ENCODE results near the gene POLR3GL. TPM values are rescaled to one million over a fixed set of nuclear protein-coding genes. Genes with fewer than 3 reads are reported as not detected.

The POLR3GL gene
- polyA plus RNA-seq, 2 donors, result 12.8 to 13.7 TPM

DNA sequence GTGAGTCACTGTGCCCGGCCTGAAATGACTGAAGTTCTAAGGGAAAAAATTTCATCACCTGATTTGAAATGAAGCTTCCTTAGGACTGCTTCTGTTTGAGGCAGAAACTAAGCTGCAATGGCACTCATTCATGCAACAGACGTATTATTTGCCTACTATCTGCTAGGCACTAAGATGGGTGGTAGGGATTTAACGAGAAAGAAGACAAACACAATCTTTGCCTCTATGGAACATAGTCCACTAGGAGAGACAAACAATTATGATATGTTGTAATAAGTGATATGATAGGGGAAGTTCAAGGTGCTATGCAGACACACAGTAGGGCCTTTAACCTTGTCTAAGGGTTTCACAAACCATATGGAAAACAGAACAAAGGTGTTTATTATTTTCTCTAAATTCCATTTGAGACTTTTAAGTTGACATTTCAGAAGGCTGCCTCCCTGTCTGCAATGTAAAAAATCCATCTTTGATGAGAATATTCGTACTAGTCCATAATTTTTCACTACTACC lies 18.0 kb upstream of the POLR3GL start:
- no peak overlapping the region for H3K27ac ChIP-seq (ENCODE audit: low read depth in 2 of 2, low read length in 1 of 2)
- H3K4me3 ChIP-seq (ENCODE audit: low read depth in 1 of 2, low read length in 2 of 2), result no peak overlapping the region
- WGBS, 2 donors, result 86 to 89% methylated on average over 4 of the region's 4 CpGs
- H3K27me3 ChIP-seq (ENCODE audit: control insufficient read depth in 1 of 2, insufficient read depth in 2 of 2, low read length in 2 of 2), result no peaks in the 10 kb centered on the region
- peaks cover 0 to 2% of the 10 kb centered on the region in 2 donors for H3K4me1 ChIP-seq (ENCODE audit: control insufficient read depth in 2 of 2, insufficient read depth in 2 of 2, low read length in 1 of 2)
- no peaks in the 10 kb centered on the region for H3K9me3 ChIP-seq (ENCODE audit: control insufficient read depth in 2 of 2, insufficient read depth in 1 of 2, low read depth in 1 of 2, low read length in 1 of 2)
- no peaks in the 10 kb centered on the region for H3K36me3 ChIP-seq (ENCODE audit: control insufficient read depth in 2 of 2, insufficient read depth in 2 of 2, low read length in 1 of 2)

DNA sequence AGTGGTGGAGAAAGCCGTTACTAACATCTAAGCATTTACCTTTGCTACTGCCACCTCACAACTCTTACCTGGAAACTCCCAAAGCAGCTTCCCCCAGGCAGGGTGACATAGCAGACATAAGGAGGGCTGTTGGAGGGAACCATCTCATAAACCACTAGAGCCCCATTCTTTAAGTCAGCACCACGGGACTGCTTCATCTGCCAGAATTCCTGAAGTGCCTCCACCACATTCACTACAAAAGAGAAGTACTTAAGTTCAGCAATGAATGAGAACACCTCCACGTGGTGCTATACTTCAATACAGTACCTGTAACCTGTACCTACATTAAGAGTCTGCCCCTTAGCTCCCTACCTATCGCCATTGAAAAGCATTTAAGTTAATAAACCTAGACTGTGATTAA lies 16.9 kb upstream of the POLR3GL start:
- no peaks in the 10 kb centered on the region for H3K27me3 ChIP-seq (ENCODE audit: control insufficient read depth in 1 of 2, insufficient read depth in 2 of 2, low read length in 2 of 2)
- H3K9me3 ChIP-seq (ENCODE audit: control insufficient read depth in 2 of 2, insufficient read depth in 1 of 2, low read depth in 1 of 2, low read length in 1 of 2), result no peaks in the 10 kb centered on the region
- no peak overlapping the region for H3K4me3 ChIP-seq (ENCODE audit: low read depth in 1 of 2, low read length in 2 of 2)
- no peaks in the 10 kb centered on the region for H3K36me3 ChIP-seq (ENCODE audit: control insufficient read depth in 2 of 2, insufficient read depth in 2 of 2, low read length in 1 of 2)
- 81 to 85% methylated on average over 4 of the region's 4 CpGs for WGBS, 2 donors
- peaks cover 0 to 2% of the 10 kb centered on the region in 2 donors for H3K4me1 ChIP-seq (ENCODE audit: control insufficient read depth in 2 of 2, insufficient read depth in 2 of 2, low read length in 1 of 2)
- H3K27ac ChIP-seq (ENCODE audit: low read depth in 2 of 2, low read length in 1 of 2), result no peak overlapping the region

DNA sequence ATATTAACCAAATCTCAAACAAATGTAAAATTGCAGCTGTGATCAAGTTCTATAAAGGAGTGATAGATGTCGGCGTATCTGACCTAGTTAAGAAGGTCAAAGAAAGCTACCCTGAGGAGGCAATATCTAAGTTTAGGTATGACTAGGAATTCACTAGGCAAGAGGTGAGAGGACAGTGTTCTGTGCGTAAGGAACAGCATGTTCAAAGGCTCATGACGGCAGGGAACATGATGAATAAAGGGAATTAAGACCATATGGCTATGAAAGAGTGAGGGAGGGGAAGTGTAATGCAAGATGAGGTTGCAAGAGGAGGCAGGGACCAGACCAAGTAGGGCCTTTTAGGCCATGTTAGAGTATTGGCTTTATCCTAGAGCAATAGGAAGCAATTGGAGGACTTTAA lies 15.3 kb upstream of the POLR3GL start:
- Histone ChIP-seq H3K4me1 (ENCODE audit: control insufficient read depth in 2 of 2, insufficient read depth in 2 of 2, low read length in 1 of 2) (peaks cover 0 to 2% of the 10 kb centered on the region in 2 donors), H3K36me3 (ENCODE audit: control insufficient read depth in 2 of 2, insufficient read depth in 2 of 2, low read length in 1 of 2) (no peaks in the 10 kb centered on the region), H3K4me3 (ENCODE audit: low read depth in 1 of 2, low read length in 2 of 2) (no peak overlapping the region), H3K27ac (ENCODE audit: low read depth in 2 of 2, low read length in 1 of 2) (no peak overlapping the region), H3K9me3 (ENCODE audit: control insufficient read depth in 2 of 2, insufficient read depth in 1 of 2, low read depth in 1 of 2, low read length in 1 of 2) (no peaks in the 10 kb centered on the region), H3K27me3 (ENCODE audit: control insufficient read depth in 1 of 2, insufficient read depth in 2 of 2, low read length in 2 of 2) (no peaks in the 10 kb centered on the region)
- WGBS, 2 donors, result 90% methylated on average over 4 of the region's 4 CpGs

DNA sequence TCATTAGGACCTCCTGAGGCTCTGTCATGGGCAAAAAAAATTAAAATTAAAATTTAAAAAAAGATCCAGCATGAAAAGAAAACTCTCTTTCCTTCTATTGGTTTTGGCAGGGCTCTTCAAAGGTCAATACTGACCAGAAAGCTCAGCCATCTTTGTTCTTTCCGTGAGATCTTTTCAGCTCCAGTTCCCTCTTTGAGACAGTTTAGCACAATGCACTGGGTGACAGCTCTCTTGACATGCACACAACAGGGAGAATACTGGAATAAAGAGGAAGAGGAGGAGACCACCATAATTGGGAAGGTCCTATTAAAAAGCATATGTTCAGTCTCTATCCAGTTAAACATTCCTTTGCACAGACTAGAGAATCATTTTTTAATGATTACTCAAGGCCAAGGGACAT lies 13.0 kb upstream of the POLR3GL start:
- H3K36me3 ChIP-seq (ENCODE audit: control insufficient read depth in 2 of 2, insufficient read depth in 2 of 2, low read length in 1 of 2), result no peaks in the 10 kb centered on the region
- H3K27me3 ChIP-seq (ENCODE audit: control insufficient read depth in 1 of 2, insufficient read depth in 2 of 2, low read length in 2 of 2), result no peaks in the 10 kb centered on the region
- WGBS, 2 donors, result 91 to 92% methylated on average over 1 of the region's 1 CpG
- H3K4me3 ChIP-seq (ENCODE audit: low read depth in 1 of 2, low read length in 2 of 2), result no peak overlapping the region
- H3K27ac ChIP-seq (ENCODE audit: low read depth in 2 of 2, low read length in 1 of 2), result no peak overlapping the region
- peaks cover 0 to 2% of the 10 kb centered on the region in 2 donors for H3K4me1 ChIP-seq (ENCODE audit: control insufficient read depth in 2 of 2, insufficient read depth in 2 of 2, low read length in 1 of 2)
- H3K9me3 ChIP-seq (ENCODE audit: control insufficient read depth in 2 of 2, insufficient read depth in 1 of 2, low read depth in 1 of 2, low read length in 1 of 2), result no peaks in the 10 kb centered on the region

DNA sequence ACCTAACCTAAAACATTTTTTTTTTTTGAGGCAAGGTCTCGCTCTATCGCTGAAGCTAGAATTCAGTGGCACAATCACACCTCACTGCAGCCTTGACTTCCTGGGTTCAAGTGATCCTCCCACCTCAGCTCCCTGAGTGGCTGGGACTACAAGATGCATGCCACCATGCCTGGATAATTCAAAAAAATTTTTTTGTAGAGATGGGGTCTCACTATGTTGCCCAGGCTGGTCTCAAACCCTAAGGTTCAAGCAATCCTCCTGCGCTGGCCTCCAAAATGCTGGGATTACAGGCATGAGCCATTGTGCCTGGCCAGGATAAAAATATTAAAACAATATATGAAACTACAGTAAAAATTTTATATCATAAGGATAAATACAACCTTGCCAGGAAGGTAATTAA lies 11.6 kb upstream of the POLR3GL start:
- Histone ChIP-seq H3K27me3 (ENCODE audit: control insufficient read depth in 1 of 2, insufficient read depth in 2 of 2, low read length in 2 of 2) (no peaks in the 10 kb centered on the region), H3K9me3 (ENCODE audit: control insufficient read depth in 2 of 2, insufficient read depth in 1 of 2, low read depth in 1 of 2, low read length in 1 of 2) (no peaks in the 10 kb centered on the region), H3K4me3 (ENCODE audit: low read depth in 1 of 2, low read length in 2 of 2) (no peak overlapping the region), H3K36me3 (ENCODE audit: control insufficient read depth in 2 of 2, insufficient read depth in 2 of 2, low read length in 1 of 2) (no peaks in the 10 kb centered on the region), H3K4me1 (ENCODE audit: control insufficient read depth in 2 of 2, insufficient read depth in 2 of 2, low read length in 1 of 2) (peaks cover 0 to 2% of the 10 kb centered on the region in 2 donors), H3K27ac (ENCODE audit: low read depth in 2 of 2, low read length in 1 of 2) (no peak overlapping the region)
- 98 to 99% methylated on average over 3 of the region's 3 CpGs for WGBS, 2 donors

DNA sequence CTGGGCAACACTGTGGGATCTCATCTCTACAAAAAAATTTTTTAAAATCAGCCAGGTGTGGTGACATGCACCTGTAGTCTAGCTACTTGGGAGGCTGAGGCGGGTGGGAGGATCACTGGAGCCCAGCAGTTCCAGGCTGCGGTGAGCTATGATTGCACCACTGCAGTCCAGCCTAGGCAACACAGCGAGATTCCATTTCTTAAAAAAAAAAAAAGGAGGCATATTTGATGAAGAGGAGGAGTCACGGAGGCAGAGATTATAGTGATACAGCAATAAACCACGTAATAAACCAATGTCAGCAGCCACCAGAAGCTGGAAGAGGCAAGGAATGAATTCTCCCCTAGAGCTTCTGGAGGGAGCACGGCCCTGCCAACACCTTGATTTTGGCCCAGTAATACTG lies 10.6 kb upstream of the POLR3GL start:
- Histone ChIP-seq H3K4me3 (ENCODE audit: low read depth in 1 of 2, low read length in 2 of 2) (no peak overlapping the region), H3K9me3 (ENCODE audit: control insufficient read depth in 2 of 2, insufficient read depth in 1 of 2, low read depth in 1 of 2, low read length in 1 of 2) (no peaks in the 10 kb centered on the region), H3K4me1 (ENCODE audit: control insufficient read depth in 2 of 2, insufficient read depth in 2 of 2, low read length in 1 of 2) (peaks cover 0 to 2% of the 10 kb centered on the region in 2 donors), H3K27me3 (ENCODE audit: control insufficient read depth in 1 of 2, insufficient read depth in 2 of 2, low read length in 2 of 2) (no peaks in the 10 kb centered on the region), H3K36me3 (ENCODE audit: control insufficient read depth in 2 of 2, insufficient read depth in 2 of 2, low read length in 1 of 2) (no peaks in the 10 kb centered on the region), H3K27ac (ENCODE audit: low read depth in 2 of 2, low read length in 1 of 2) (no peak overlapping the region)
- WGBS, 2 donors, result 88 to 90% methylated on average over 6 of the region's 6 CpGs

DNA sequence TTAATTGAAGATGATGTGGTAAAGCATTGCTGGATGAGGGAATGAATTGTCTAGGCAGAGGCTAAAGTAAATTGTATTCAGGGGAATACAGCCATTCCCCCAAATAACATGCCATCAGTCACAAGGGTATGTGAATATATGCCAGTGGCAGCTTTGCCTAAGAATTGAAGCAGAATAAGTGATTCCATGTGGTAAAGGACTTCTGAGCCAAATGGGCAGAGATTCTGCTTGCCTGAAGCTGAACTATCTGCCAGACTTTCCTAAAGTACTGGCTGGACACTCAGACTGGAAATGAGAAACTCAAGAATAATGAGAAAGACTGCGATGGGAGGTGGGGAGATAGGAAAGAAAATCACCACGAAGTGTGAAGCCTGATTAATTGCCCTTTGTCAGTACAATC lies 9.1 kb upstream of the POLR3GL start:
- H3K4me3 ChIP-seq (ENCODE audit: low read depth in 1 of 2, low read length in 2 of 2), result no peak overlapping the region
- H3K9me3 ChIP-seq (ENCODE audit: control insufficient read depth in 2 of 2, insufficient read depth in 1 of 2, low read depth in 1 of 2, low read length in 1 of 2), result no peaks in the 10 kb centered on the region
- H3K36me3 ChIP-seq (ENCODE audit: control insufficient read depth in 2 of 2, insufficient read depth in 2 of 2, low read length in 1 of 2), result no peaks in the 10 kb centered on the region
- WGBS, 2 donors, result 45 to 55% methylated on average over 2 of the region's 2 CpGs
- H3K4me1 ChIP-seq (ENCODE audit: control insufficient read depth in 2 of 2, insufficient read depth in 2 of 2, low read length in 1 of 2), result peaks cover 0 to 4% of the 10 kb centered on the region in 2 donors
- H3K27ac ChIP-seq (ENCODE audit: low read depth in 2 of 2, low read length in 1 of 2), result peak overlapping the region in 1 of 2 donors; percentile 24
- no peaks in the 10 kb centered on the region for H3K27me3 ChIP-seq (ENCODE audit: control insufficient read depth in 1 of 2, insufficient read depth in 2 of 2, low read length in 2 of 2)

DNA sequence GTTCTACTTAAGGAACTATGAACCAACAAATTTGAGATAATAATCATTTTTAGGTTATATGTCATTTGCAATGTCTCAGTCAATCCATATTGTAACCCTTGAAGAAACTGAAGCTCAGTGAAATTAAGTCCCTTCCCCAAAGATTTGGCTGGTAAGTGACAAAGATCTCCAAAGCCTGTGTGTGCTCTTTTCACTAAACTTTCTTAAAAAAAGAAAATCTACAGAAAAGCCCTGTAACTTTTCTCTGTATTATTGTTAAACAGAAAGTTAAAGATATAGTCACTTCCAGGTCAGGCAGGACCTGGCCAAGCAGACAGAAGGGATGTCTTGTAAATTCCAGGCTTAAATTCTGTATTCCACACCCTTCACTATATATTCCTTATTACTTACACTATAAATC lies 8.1 kb upstream of the POLR3GL start:
- Histone ChIP-seq H3K27me3 (ENCODE audit: control insufficient read depth in 1 of 2, insufficient read depth in 2 of 2, low read length in 2 of 2) (no peaks in the 10 kb centered on the region), H3K9me3 (ENCODE audit: control insufficient read depth in 2 of 2, insufficient read depth in 1 of 2, low read depth in 1 of 2, low read length in 1 of 2) (no peaks in the 10 kb centered on the region), H3K36me3 (ENCODE audit: control insufficient read depth in 2 of 2, insufficient read depth in 2 of 2, low read length in 1 of 2) (no peaks in the 10 kb centered on the region), H3K4me1 (ENCODE audit: control insufficient read depth in 2 of 2, insufficient read depth in 2 of 2, low read length in 1 of 2) (peaks cover 4 to 9% of the 10 kb centered on the region in 2 donors), H3K27ac (ENCODE audit: low read depth in 2 of 2, low read length in 1 of 2) (peak overlapping the region in 1 of 2 donors; percentile 75), H3K4me3 (ENCODE audit: low read depth in 1 of 2, low read length in 2 of 2) (peak overlapping the region in 1 of 2 donors; percentile 85)

DNA sequence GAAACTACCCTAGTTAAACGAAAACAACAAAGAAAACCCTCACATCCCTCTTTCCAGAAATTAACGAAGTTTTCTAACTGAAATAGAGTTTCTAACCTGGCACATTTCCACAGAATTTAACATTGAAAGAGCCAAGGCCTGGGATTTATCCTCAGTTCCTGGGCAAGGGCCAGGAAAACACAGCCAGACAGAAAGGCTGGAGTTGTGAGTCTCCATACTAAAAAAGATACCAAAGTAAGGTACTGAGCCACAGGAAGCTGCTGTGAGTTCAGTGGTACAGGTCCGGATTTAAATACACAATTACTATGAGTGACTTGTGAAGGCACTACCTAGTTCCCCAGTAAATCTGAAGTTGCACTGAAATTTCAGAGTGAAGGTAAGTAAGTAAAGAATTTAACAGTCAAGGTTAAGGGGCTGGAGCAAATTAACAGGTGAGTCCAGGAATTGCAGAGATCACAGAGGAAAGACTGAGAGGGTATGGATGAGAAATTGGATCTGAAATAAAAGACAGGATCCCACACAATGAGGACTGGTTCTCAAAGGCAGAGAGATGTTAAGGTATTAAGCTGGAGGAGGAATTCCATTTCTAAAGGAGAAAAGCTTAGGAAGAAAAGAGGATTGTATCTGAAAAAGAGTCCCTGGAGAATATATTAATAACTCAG lies 7.6 kb upstream of the POLR3GL start:
- peak overlapping the region; percentile 67 to 85 for H3K4me3 ChIP-seq (ENCODE audit: low read depth in 1 of 2, low read length in 2 of 2)
- peak overlapping the region; percentile 75 to 97 for H3K27ac ChIP-seq (ENCODE audit: low read depth in 2 of 2, low read length in 1 of 2)
- WGBS, 2 donors, result 6 to 9% methylated on average over 3 of the region's 3 CpGs
- H3K36me3 ChIP-seq (ENCODE audit: control insufficient read depth in 2 of 2, insufficient read depth in 2 of 2, low read length in 1 of 2), result no peaks in the 10 kb centered on the region
- no peaks in the 10 kb centered on the region for H3K9me3 ChIP-seq (ENCODE audit: control insufficient read depth in 2 of 2, insufficient read depth in 1 of 2, low read depth in 1 of 2, low read length in 1 of 2)
- H3K4me1 ChIP-seq (ENCODE audit: control insufficient read depth in 2 of 2, insufficient read depth in 2 of 2, low read length in 1 of 2), result peaks cover 7 to 14% of the 10 kb centered on the region in 2 donors
- H3K27me3 ChIP-seq (ENCODE audit: control insufficient read depth in 1 of 2, insufficient read depth in 2 of 2, low read length in 2 of 2), result no peaks in the 10 kb centered on the region
